BLaER1 treated with 17β-estradiol and CSF1 and Interleukin-3, amounts not matched to agents 10 nM and 100 nM (cell line): Measurements from ENCODE around the gene LYRM1.

Source experiments
- H3K27ac ChIP-seq, 11 experiments: shearing (Covaris generic); formaldehyde crosslinking; 2 replicates each; pipeline ENCODE4 v1.8.1; 2022
- H3K27me3 ChIP-seq, 11 experiments: shearing (Covaris generic); formaldehyde crosslinking; 2 replicates each; pipeline ENCODE4 v1.8.1; 2022
- H3K36me3 ChIP-seq, 11 experiments: shearing (Covaris generic); formaldehyde crosslinking; 2 replicates each; pipeline ENCODE4 v1.8.1; 2022
- H3K4me1 ChIP-seq, 10 experiments: shearing (Covaris generic); formaldehyde crosslinking; 2 replicates each; pipeline ENCODE4 v1.8.1; 2022
- H3K4me2 ChIP-seq, 11 experiments: shearing (Covaris generic); formaldehyde crosslinking; 2 replicates each; pipeline ENCODE4 v1.8.1; 2022
- H3K4me3 ChIP-seq, 10 experiments: shearing (Covaris generic); formaldehyde crosslinking; 2 replicates each; pipeline ENCODE4 v1.8.1; 2022
- H3K9ac ChIP-seq, 11 experiments: shearing (Covaris generic); formaldehyde crosslinking; 2 replicates each; pipeline ENCODE4 v1.8.1; 2022
- H3K9me3 ChIP-seq, 11 experiments: shearing (Covaris generic); formaldehyde crosslinking; replicated peaks in 1 of 11; 2 replicates each; pipeline ENCODE4 v1.8.1; 2022
- H4K20me1 ChIP-seq, 11 experiments: shearing (Covaris generic); formaldehyde crosslinking; 2 replicates each; pipeline ENCODE4 v1.8.1; 2022
- Cebpa-rat ChIP-seq, 11 experiments: shearing (Covaris generic); IDR thresholded peaks; 2 replicates each; pipeline ENCODE4 v1.8.1; 2022

LYRM1 gene

DNA sequence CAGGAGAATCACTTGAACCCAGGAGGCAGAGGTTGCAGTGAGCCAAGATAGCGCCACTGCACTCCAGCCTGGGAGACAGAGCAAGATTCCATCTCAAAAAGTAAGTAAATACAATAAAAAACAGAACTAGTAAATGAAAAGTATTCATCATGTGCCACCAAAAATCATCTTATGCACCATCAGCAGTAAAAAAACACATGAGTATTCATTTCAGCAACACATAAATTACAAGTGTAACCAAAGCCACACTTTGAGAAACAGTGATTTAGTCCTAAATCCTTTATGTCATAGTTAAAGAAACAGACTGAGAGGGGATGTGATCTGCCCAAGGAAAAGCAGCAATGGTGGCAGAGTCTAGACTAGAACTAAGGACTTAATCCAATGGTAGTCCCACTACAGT lies 13.4 kb upstream of the LYRM1 start:
- H3K27me3 ChIP-seq = no peaks in the 10 kb centered on the region
- TF ChIP-seq Cebpa-rat (IDR thresholded peaks at IDR 0.05) = no peak

GRCh38 chr16:20889625-20890275 lies 10.8 kb upstream of the LYRM1 start:
- peaks cover 32 to 100% (median 89%) of the 10 kb centered on the region in 11 experiments for H3K36me3 ChIP-seq
- no peaks in the 10 kb centered on the region for H3K27me3 ChIP-seq
- H3K9ac ChIP-seq = no peak overlapping the region
- H4K20me1 ChIP-seq = peaks cover 5 to 100% (median 60%) of the 10 kb centered on the region in 11 experiments; a peak in 16 of 22 replicates
- no peak for TF ChIP-seq Cebpa-rat (IDR thresholded peaks at IDR 0.05)
- peak overlapping the region in 1 of 11 experiments; percentile 33; a peak in 2 of 22 replicates for H3K4me2 ChIP-seq
- no peak overlapping the region for H3K4me3 ChIP-seq
- H3K9me3 ChIP-seq = no peaks in the 10 kb centered on the region
- H3K27ac ChIP-seq = no peak overlapping the region
- peaks cover 0 to 81% (median 5%) of the 10 kb centered on the region in 10 experiments; a peak in 14 of 20 replicates for H3K4me1 ChIP-seq

More for the DNA sequence above, 13.4 kb upstream of the LYRM1 start:
- Histone ChIP-seq H3K36me3 (peaks cover 8 to 96% (median 81%) of the 10 kb centered on the region in 11 experiments; a peak in 21 of 22 replicates), H4K20me1 (peaks cover 5 to 100% (median 48%) of the 10 kb centered on the region in 11 experiments; a peak in 14 of 22 replicates), H3K4me1 (peaks cover 14 to 84% (median 18%) of the 10 kb centered on the region in 10 experiments), H3K4me2 (peak overlapping the region in 3 of 11 experiments; percentile 16 to 67 (median 66); a peak in 5 of 22 replicates), H3K9ac (no peak overlapping the region; a peak in 1 of 22 replicates), H3K4me3 (no peak overlapping the region), H3K27ac (peak overlapping the region in 2 of 11 experiments; percentile 52 to 60; a peak in 3 of 22 replicates), H3K9me3 (no peaks in the 10 kb centered on the region)

- peaks cover 58 to 87% (median 82%) of the 10 kb centered on the region in 11 experiments for H3K36me3 ChIP-seq
- no peak for TF ChIP-seq Cebpa-rat (IDR thresholded peaks at IDR 0.05)
- no peaks in the 10 kb centered on the region for H3K9me3 ChIP-seq
- no peaks in the 10 kb centered on the region for H3K27me3 ChIP-seq
- H3K4me2 ChIP-seq = peak overlapping the region in 3 of 11 experiments; percentile 50 to 95 (median 90); a peak in 5 of 22 replicates
- H3K4me3 ChIP-seq = no peak overlapping the region
- no peak overlapping the region for H3K27ac ChIP-seq
- H3K9ac ChIP-seq = 0 out of 22 replicates have a peak overlapping the region, but pooled peaks of 1 of the 11 experiments have one; percentile 2
- peaks cover 5 to 99% (median 74%) of the 10 kb centered on the region in 11 experiments; a peak in 16 of 22 replicates for H4K20me1 ChIP-seq
- peaks cover 14 to 80% (median 26%) of the 10 kb centered on the region in 10 experiments for H3K4me1 ChIP-seq
Measured at GRCh38 chr16:20894388-20894787, 6.2 kb upstream of the LYRM1 start.

DNA sequence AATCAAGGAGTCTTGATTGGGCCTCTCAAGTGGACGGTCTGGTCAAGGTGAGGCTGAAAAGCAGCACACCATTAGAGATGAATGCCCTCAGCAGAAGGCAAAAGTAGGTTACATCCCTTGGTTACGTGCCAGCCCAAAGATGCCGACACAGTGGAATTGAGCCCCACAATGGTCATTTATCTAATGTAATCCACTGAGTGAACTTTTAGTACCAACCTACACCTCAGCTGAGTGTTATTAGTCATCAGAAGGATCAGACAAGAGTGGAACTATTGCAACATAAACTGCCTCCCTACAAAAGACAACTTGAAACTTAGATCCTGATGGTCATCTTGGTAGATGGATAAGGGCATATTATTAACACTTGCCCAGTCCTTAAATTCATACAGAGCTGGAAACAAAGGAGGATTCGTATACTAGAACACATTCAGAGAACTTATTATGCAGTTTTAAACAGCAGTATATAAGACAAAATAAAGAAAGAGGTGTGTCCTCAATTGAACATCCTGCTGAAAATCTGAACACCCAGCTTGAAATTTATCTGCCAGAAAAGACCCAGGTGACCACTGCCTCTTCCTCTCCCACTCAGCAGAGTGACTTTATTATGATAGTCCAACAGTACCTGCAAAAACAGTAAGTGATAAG lies 3.2 kb upstream of the LYRM1 start:
- Histone ChIP-seq H3K4me1 (peaks cover 28 to 78% (median 37%) of the 10 kb centered on the region in 10 experiments), H3K27ac (peak overlapping the region in 4 of 11 experiments; percentile 17 to 99 (median 98); a peak in 5 of 22 replicates), H3K9ac (peak overlapping the region in 4 of 11 experiments; percentile 92 to 98 (median 98); a peak in 4 of 22 replicates), H3K27me3 (no peaks in the 10 kb centered on the region), H3K36me3 (peaks cover 46 to 57% (median 54%) of the 10 kb centered on the region in 11 experiments), H3K4me2 (peak overlapping the region in 8 of 11 experiments; percentile 80 to 95 (median 88); a peak in 16 of 22 replicates), H3K4me3 (peak overlapping the region in 6 of 10 experiments; percentile 82 to 95 (median 91); a peak in 11 of 20 replicates), H3K9me3 (no peaks in the 10 kb centered on the region), H4K20me1 (peaks cover 0 to 69% (median 47%) of the 10 kb centered on the region in 11 experiments; a peak in 16 of 22 replicates)
- TF ChIP-seq Cebpa-rat (IDR thresholded peaks at IDR 0.05) = peak in 2 of 11 experiments; percentile 13 to 35; a peak in 1 of 22 replicates

DNA sequence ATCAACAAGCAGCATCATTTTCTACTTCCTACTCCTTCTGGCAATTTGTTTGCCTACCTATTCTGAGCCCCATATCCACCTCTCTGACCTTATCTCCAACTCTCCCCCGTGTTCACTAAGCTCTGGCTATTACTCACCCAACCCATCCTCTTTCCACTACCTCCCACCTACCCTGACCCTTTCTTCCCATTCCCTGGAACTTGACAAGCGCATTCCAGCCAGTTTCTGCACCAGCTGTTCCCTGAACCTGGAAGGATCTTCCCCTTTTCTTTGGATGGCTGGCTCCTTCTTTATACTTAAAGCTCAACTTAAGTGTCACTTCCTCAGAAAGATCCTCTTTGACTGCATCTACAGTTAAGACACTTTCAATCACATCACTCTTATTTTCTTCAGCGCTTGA lies 2.6 kb upstream of the LYRM1 start:
- Histone ChIP-seq H3K4me3 (peak overlapping the region in 7 of 10 experiments; percentile 82 to 95 (median 90); a peak in 12 of 20 replicates), H3K4me2 (peak overlapping the region; percentile 77 to 95 (median 89); a peak in 19 of 22 replicates), H4K20me1 (peaks cover 0 to 64% (median 42%) of the 10 kb centered on the region in 11 experiments; a peak in 16 of 22 replicates), H3K36me3 (peaks cover 42 to 57% (median 48%) of the 10 kb centered on the region in 11 experiments), H3K27me3 (no peaks in the 10 kb centered on the region), H3K4me1 (peaks cover 33 to 80% (median 43%) of the 10 kb centered on the region in 10 experiments), H3K9ac (peak overlapping the region in 6 of 11 experiments; percentile 92 to 99 (median 98); a peak in 9 of 22 replicates), H3K27ac (peak overlapping the region in 6 of 11 experiments; percentile 5 to 99 (median 96); a peak in 8 of 22 replicates), H3K9me3 (no peaks in the 10 kb centered on the region)
- TF ChIP-seq Cebpa-rat (IDR thresholded peaks at IDR 0.05) = no peak

- no peaks in the 10 kb centered on the region for H3K9me3 ChIP-seq
- H3K4me2 ChIP-seq = peak overlapping the region; percentile 77 to 95 (median 89)
- no peak for TF ChIP-seq Cebpa-rat (IDR thresholded peaks at IDR 0.05)
- H3K27me3 ChIP-seq = no peaks in the 10 kb centered on the region
- H3K4me3 ChIP-seq = peak overlapping the region; percentile 82 to 95 (median 87)
- peak overlapping the region; percentile 77 to 100 (median 98); a peak in 21 of 22 replicates for H3K27ac ChIP-seq
- H3K9ac ChIP-seq = peak overlapping the region; percentile 90 to 99 (median 97)
- peaks cover 0 to 52% (median 30%) of the 10 kb centered on the region in 11 experiments; a peak in 14 of 22 replicates for H4K20me1 ChIP-seq
- H3K4me1 ChIP-seq = peaks cover 45 to 80% (median 54%) of the 10 kb centered on the region in 10 experiments
- peaks cover 31 to 46% (median 37%) of the 10 kb centered on the region in 11 experiments for H3K36me3 ChIP-seq
Measured at GRCh38 chr16:20899071-20899470, 1.5 kb upstream of the LYRM1 start.

DNA sequence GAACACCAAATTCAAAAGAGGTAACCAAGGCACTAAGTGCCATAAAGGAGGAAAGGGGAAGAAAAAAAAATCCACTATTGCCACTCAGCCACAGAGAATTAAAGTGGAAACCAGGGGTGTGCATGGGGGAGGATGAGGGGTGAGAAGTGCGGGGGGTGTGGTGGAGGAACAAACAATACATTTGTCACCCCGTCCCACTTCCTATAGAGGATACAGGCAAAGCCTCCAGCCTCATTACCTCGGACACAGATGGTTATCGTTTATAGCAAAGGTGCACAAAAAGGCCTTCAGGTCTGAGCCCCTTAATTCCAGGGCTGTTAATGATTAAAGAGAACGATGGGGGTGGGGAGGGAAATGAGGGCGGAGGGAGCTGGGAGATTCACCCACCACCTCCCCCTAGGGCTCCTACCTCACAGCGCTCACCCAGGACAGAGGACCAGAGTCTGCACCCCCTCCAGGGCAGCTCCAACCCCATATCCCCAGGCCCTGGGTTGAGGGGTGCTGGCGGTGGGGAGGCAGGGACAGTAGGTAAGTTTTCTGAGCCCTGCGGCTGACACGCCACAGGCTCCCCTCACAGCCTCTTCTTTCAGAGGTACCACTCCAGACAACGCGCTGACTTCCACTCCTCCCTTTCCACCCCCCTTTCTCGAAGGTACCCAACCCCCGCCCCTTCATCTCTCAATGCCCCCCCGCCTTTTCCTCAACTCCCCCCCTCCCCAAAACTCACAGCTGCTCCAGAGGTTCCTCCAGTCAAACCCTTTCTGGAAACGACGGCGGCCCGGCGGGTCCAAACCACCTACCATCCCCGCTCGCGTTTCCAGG lies 883 bp upstream of the LYRM1 start:
- Histone ChIP-seq H3K9ac (peak overlapping the region; percentile 90 to 99 (median 97)), H3K4me2 (peak overlapping the region; percentile 77 to 95 (median 89)), H3K4me1 (peaks cover 50 to 78% (median 58%) of the 10 kb centered on the region in 10 experiments), H3K36me3 (peaks cover 25 to 40% (median 31%) of the 10 kb centered on the region in 11 experiments), H3K4me3 (peak overlapping the region; percentile 82 to 95 (median 87)), H3K27ac (peak overlapping the region; percentile 91 to 100 (median 98)), H4K20me1 (peaks cover 0 to 46% (median 24%) of the 10 kb centered on the region in 11 experiments; a peak in 12 of 22 replicates), H3K27me3 (no peaks in the 10 kb centered on the region), H3K9me3 (no peaks in the 10 kb centered on the region)
- TF ChIP-seq Cebpa-rat (IDR thresholded peaks at IDR 0.05) = no peak

DNA sequence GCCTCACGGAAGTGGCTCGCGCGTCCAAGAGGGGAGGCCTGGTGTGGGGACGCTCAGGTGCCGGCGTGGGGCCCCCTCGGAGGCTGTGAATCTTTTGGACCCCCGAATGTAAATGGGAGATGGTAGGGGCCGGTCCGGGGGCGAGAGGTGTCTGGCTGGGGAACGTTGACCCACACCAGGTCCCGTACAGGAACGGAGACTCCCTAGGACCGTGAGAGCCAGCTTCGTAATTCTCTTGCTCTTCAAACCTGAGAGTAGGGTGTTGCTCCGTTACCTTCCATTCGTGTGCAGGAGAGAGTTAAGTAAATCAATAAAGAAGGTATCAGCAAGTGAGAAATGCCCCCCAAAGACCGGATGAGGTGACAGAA lies 481 bp downstream of the LYRM1 start:
- H3K4me2 ChIP-seq = peak overlapping the region; percentile 85 to 97 (median 93)
- H3K27me3 ChIP-seq = no peaks in the 10 kb centered on the region
- H3K9ac ChIP-seq = peak overlapping the region; percentile 90 to 99 (median 97)
- peak overlapping the region; percentile 91 to 100 (median 98) for H3K27ac ChIP-seq
- H3K36me3 ChIP-seq = peaks cover 11 to 30% (median 17%) of the 10 kb centered on the region in 11 experiments; a peak in 21 of 22 replicates
- H3K9me3 ChIP-seq = no peaks in the 10 kb centered on the region
- no peak for TF ChIP-seq Cebpa-rat (IDR thresholded peaks at IDR 0.05)
- peak overlapping the region; percentile 82 to 95 (median 87) for H3K4me3 ChIP-seq
- H3K4me1 ChIP-seq = peaks cover 62 to 78% (median 72%) of the 10 kb centered on the region in 10 experiments
- H4K20me1 ChIP-seq = peaks cover 0 to 32% (median 16%) of the 10 kb centered on the region in 11 experiments; a peak in 11 of 22 replicates
